Esophagus muscularis mucosa (tissue), 4 donors: ENCODE results near the gene GLI3.

Source experiments
- EP300 ChIP-seq: sonication (generic); formaldehyde crosslinking; IDR thresholded peaks from one replicate; pipeline ENCODE4 v1.6.1; 2017; ENCODE audit warnings: antibody characterized with exemption
- POLR2A ChIP-seq: fragments of 450-650 bp; IDR thresholded peaks from one replicate; pipeline ENCODE4 v1.6.1; 2017; ENCODE audit warnings: antibody characterized with exemption, moderate library complexity, mild to moderate bottlenecking, low read depth
- POLR2AphosphoS5 ChIP-seq, 2 donors: sonication (generic); formaldehyde crosslinking; IDR thresholded peaks; one replicate each; pipeline ENCODE4 v1.6.1; 2017; ENCODE audit warnings: antibody characterized with exemption in 2 of 2
- TF ChIP-seq, protein P1 (sequence below), 3 experiments: fragments of 200-600 bp in 2 of 3; fragments of 450-650 bp in 1 of 3; sonication (generic) in 2 of 3; IDR thresholded peaks; one replicate each; pipeline ENCODE4 v1.5.1; 2017 to 2019; ENCODE audit warnings: antibody characterized with exemption in 3 of 3, mild to moderate bottlenecking in 2 of 3, moderate library complexity in 1 of 3

DNA sequence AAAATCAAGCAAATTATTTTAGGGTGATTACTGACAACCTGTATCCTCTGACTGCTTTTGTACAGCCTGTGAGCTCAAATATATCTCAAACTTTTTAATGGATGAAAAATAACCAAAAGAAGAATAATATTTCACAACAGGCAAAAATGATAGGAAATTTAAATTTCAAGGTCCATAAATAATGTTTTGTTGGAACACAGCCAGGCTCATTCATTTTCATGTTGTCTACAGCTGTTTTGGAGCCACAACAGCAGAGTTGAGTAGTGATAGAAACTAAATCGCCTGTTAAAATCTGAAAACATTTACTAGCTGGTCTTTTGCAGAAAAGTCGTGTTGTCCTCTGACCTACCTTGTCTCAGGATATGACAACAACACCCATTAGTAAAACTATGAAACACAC lies 75.9 kb downstream of the GLI3 start:
- TF ChIP-seq EP300 = no peak
- no peak for TF ChIP-seq POLR2A
- TF ChIP-seq, protein P1, sequence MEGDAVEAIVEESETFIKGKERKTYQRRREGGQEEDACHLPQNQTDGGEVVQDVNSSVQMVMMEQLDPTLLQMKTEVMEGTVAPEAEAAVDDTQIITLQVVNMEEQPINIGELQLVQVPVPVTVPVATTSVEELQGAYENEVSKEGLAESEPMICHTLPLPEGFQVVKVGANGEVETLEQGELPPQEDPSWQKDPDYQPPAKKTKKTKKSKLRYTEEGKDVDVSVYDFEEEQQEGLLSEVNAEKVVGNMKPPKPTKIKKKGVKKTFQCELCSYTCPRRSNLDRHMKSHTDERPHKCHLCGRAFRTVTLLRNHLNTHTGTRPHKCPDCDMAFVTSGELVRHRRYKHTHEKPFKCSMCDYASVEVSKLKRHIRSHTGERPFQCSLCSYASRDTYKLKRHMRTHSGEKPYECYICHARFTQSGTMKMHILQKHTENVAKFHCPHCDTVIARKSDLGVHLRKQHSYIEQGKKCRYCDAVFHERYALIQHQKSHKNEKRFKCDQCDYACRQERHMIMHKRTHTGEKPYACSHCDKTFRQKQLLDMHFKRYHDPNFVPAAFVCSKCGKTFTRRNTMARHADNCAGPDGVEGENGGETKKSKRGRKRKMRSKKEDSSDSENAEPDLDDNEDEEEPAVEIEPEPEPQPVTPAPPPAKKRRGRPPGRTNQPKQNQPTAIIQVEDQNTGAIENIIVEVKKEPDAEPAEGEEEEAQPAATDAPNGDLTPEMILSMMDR (IDR thresholded peaks at IDR 0.05) = no peak
- TF ChIP-seq POLR2AphosphoS5 (IDR thresholded peaks at IDR 0.05) = no peak
